NCI-H345 treated with DMSO at 0.1 percent for 48 hours (cell line): ENCODE results near the gene DNAAF6.

Experiments
- DNase-seq: peaks from one replicate; lab custom pipeline; 2025; ENCODE audit not compliant: unreplicated experiment; lab: John Stamatoyannopoulos, UW

DNAAF6 gene

DNA sequence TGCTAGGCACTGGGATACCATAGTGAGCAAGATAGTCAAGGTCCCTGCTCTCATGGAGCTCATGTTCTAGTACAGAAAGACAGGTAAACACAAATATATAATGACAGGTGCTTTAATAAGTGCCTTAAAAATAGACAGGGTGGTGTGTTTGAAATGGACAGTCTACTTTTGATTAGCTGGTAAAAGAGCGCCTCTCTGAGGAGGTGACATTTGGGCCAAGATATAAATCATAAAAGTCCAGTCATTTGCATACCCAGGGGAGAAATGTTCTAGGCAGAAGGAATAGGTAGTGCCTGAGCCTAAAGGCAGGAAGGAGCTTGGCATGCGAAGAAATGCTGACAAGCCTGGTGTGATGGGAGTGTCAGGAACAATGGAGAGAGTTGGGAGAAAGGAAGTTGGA, 83.6 kb downstream of the DNAAF6 start:
- DNase-seq: no peak

DNA sequence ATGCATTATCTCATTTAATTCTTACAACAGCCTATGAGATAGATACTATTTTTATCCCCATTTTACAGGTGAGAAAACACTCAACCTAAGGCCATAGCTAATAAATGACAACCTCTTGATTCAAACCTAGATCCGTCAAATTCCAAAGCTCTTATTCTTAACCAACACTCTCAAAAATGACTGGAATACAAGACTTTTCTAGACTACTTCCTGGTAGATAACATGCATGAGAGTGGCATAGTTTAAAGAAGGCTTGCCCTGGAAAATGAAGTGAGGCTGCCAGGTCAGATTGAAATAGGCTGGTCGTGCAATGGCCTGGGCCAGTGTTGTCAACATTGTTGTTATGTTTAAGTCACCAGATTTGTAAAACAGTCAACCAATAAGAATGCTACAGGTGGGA, 86.6 kb downstream of the DNAAF6 start:
- DNase-seq: no peak
